ENCODE data around the gene TIMP4. TPM values are rescaled to one million over a fixed set of nuclear protein-coding genes. Genes with fewer than 3 reads are reported as not detected.

Gene TIMP4
- total RNA-seq, 1 experiment from 2014 or later, result not detected

DNA sequence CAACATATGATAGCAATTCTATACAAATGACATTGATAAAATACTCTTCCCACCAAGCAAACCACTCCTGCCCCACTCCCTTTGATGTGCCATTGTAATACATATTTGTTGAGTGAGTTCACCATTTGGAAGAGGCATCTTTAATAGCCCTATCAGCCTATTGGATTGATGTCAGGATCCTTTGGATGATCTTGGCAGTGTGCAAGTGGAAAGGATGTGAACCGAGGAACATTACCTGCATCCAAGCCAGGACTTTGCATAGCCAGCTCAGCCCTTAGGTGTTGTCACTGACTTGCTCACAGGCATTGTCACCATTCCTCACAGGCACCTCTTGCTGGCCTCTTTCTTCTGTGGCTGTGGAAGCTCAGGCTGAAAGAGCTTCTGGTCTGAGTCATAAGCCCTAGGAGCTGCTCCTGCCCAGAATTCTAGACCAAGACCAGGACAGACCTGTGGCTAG is 16.5 kb upstream of the TIMP4 start:
- DNase-seq (ENCODE audit: unreplicated experiment), result no peak
- ChIA-PET POLR2A (interaction anchor here (0.8 to 1.8 kb wide), 3 partner anchors 31 to 305 kb away, joined by 3 read pairs; no protein-coding TSS in a partner anchor), CTCF (interaction anchor here (0.5 to 9.0 kb wide), 39 partner anchors 8 to 798 kb away, joined by 3 to 279 read pairs (median 4); partner anchors contain the start of genes TIMP4 and TSEN2)
- Mint-ChIP-seq H3K36me3 (ENCODE audit: insufficient read depth, unreplicated experiment) (no peaks in the 10 kb centered on the region), H3K4me3 (ENCODE audit: unreplicated experiment) (no peak overlapping the region), H3K4me1 (ENCODE audit: insufficient read depth, unreplicated experiment) (peaks cover 21% of the 10 kb centered on the region), H3K9me3 (ENCODE audit: unreplicated experiment) (peaks cover 13% of the 10 kb centered on the region), H3K27me3 (ENCODE audit: insufficient read depth, unreplicated experiment) (no peaks in the 10 kb centered on the region), H3K27ac (ENCODE audit: low read depth, unreplicated experiment) (no peak overlapping the region)
- intact Hi-C loops (cut with micrococcal nuclease), result loop anchor here (5.0 kb wide), 1 partner anchor 112 kb away; the partner anchor contains the start of gene PPARG
- TF ChIP-seq, protein P1, sequence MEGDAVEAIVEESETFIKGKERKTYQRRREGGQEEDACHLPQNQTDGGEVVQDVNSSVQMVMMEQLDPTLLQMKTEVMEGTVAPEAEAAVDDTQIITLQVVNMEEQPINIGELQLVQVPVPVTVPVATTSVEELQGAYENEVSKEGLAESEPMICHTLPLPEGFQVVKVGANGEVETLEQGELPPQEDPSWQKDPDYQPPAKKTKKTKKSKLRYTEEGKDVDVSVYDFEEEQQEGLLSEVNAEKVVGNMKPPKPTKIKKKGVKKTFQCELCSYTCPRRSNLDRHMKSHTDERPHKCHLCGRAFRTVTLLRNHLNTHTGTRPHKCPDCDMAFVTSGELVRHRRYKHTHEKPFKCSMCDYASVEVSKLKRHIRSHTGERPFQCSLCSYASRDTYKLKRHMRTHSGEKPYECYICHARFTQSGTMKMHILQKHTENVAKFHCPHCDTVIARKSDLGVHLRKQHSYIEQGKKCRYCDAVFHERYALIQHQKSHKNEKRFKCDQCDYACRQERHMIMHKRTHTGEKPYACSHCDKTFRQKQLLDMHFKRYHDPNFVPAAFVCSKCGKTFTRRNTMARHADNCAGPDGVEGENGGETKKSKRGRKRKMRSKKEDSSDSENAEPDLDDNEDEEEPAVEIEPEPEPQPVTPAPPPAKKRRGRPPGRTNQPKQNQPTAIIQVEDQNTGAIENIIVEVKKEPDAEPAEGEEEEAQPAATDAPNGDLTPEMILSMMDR (IDR thresholded peaks at IDR 0.05; ENCODE audit: unreplicated experiment), result no peak
- BruUV-seq (replicated peaks), result no TSS peak

DNA sequence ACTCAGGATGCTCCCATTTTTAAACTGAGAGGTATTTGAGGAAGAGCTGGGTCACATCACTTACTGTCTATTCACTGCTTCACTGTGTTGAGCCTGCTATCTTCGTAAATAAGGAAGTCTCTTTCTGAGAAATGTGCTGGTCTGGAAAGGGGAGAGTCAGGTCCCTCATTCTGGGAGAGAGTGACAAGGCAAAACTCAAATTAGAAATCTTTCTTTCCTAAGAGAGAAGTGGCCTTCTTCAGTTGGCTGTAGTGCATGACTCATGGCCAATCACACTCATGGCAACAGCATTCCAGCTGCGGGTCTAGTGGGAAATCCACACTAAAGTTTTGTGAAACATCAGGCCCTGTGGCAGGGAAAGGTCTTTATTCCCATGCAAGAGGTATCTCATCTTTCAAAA is 11.5 kb upstream of the TIMP4 start:
- CTCF ChIA-PET, result interaction anchor here (0.7 to 1.6 kb wide), 6 partner anchors 14 to 310 kb away, joined by 3 to 9 read pairs (median 4); no protein-coding TSS in a partner anchor
- H3K4me1 Mint-ChIP-seq (ENCODE audit: insufficient read depth, unreplicated experiment), result peaks cover 4% of the 10 kb centered on the region
- no TSS peak for BruUV-seq (replicated peaks)
- no peak overlapping the region for H3K4me3 Mint-ChIP-seq (ENCODE audit: unreplicated experiment)
- no peak overlapping the region for H3K27ac Mint-ChIP-seq (ENCODE audit: low read depth, unreplicated experiment)
- H3K36me3 Mint-ChIP-seq (ENCODE audit: insufficient read depth, unreplicated experiment), result no peaks in the 10 kb centered on the region
- intact Hi-C loops (cut with micrococcal nuclease), result no loop called here
- POLR2A ChIA-PET, result interaction anchor here (1.3 kb wide), 1 partner anchor 18 kb away, joined by 3 read pairs; no protein-coding TSS in a partner anchor
- peak; percentile 17 for DNase-seq (ENCODE audit: unreplicated experiment)
- peaks cover 19% of the 10 kb centered on the region for H3K9me3 Mint-ChIP-seq (ENCODE audit: unreplicated experiment)
- TF ChIP-seq, protein P1 (IDR thresholded peaks at IDR 0.05; ENCODE audit: unreplicated experiment), result no peak
- no peaks in the 10 kb centered on the region for H3K27me3 Mint-ChIP-seq (ENCODE audit: insufficient read depth, unreplicated experiment)

- H3K27ac Mint-ChIP-seq (ENCODE audit: low read depth, unreplicated experiment), result no peak overlapping the region
- ChIA-PET CTCF (no interaction called here), POLR2A (no interaction called here)
- intact Hi-C loops (cut with micrococcal nuclease), result no loop called here
- H3K36me3 Mint-ChIP-seq (ENCODE audit: insufficient read depth, unreplicated experiment), result no peaks in the 10 kb centered on the region
- no TSS peak for BruUV-seq (replicated peaks)
- peak; percentile 22 for DNase-seq (ENCODE audit: unreplicated experiment)
- no peaks in the 10 kb centered on the region for H3K4me1 Mint-ChIP-seq (ENCODE audit: insufficient read depth, unreplicated experiment)
- TF ChIP-seq, protein P1 (IDR thresholded peaks at IDR 0.05; ENCODE audit: unreplicated experiment), result no peak
- no peaks in the 10 kb centered on the region for H3K27me3 Mint-ChIP-seq (ENCODE audit: insufficient read depth, unreplicated experiment)
- peaks cover 6% of the 10 kb centered on the region for H3K9me3 Mint-ChIP-seq (ENCODE audit: unreplicated experiment)
- H3K4me3 Mint-ChIP-seq (ENCODE audit: unreplicated experiment), result no peak overlapping the region
Observed at GRCh38 chr3:12165909-12166308, 7.2 kb upstream of the TIMP4 start.

DNA sequence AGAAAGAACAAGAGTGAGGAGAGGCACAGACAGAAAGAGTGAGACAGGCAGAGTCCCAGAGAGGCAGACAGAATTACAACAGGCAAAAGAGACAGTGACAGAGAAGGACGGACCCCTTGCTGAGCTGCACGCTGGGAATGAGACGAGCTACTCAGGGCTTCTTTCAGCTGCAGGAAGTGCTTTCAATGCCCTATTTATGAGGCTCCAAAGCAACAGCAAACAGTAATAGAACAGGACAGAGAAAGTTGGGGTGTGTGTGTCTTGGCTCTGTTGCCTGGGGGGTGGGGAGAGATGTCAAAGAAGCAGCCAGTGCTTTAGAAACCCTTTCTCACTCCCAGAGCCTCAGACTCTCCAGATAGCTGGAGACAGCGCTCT is 502 bp upstream of the TIMP4 start:
- Mint-ChIP-seq H3K27me3 (ENCODE audit: insufficient read depth, unreplicated experiment) (no peaks in the 10 kb centered on the region), H3K4me1 (ENCODE audit: insufficient read depth, unreplicated experiment) (peaks cover 7% of the 10 kb centered on the region), H3K36me3 (ENCODE audit: insufficient read depth, unreplicated experiment) (no peaks in the 10 kb centered on the region), H3K27ac (ENCODE audit: low read depth, unreplicated experiment) (no peak overlapping the region), H3K9me3 (ENCODE audit: unreplicated experiment) (no peaks in the 10 kb centered on the region), H3K4me3 (ENCODE audit: unreplicated experiment) (no peak overlapping the region)
- no peak for DNase-seq (ENCODE audit: unreplicated experiment)
- no TSS peak for BruUV-seq (replicated peaks)
- ChIA-PET POLR2A (no interaction called here), CTCF (interaction anchor here (1.1 to 3.3 kb wide), 4 partner anchors 15 to 683 kb away, joined by 3 to 23 read pairs (median 5); no protein-coding TSS in a partner anchor)
- TF ChIP-seq, protein P1 (IDR thresholded peaks at IDR 0.05; ENCODE audit: unreplicated experiment), result no peak
- intact Hi-C loops (cut with micrococcal nuclease), result no loop called here
